OCI-LY3 (cell line): ENCODE results near the gene CTU2.

Experiments
- H2AFZ ChIP-seq: fragments of 200-600, 300-600 bp; shearing (Covaris generic); 2 replicates; pipeline ENCODE4 v1.6.0; 2014; ENCODE audit warnings: antibody characterized with exemption, low read depth, low read length
- H3K27ac ChIP-seq: fragments of 200-600, 300-600 bp; sonication (generic); 2 replicates; pipeline ENCODE4 v1.5.1; 2014; ENCODE audit warnings: mild to moderate bottlenecking, low read length, moderate library complexity, mixed read lengths
- H3K27me3 ChIP-seq: fragments of 200-600, 300-600 bp; sonication (generic); 2 replicates; pipeline ENCODE4 v1.6.1; 2014; ENCODE audit warnings: low read depth, low read length, mixed read lengths
- H3K36me3 ChIP-seq: fragments of 200-600, 300-600 bp; sonication (generic); replicated peaks from 2 replicates; pipeline ENCODE3; 2014; ENCODE audit warnings: low read depth, low read length, mixed read lengths
- H3K4me1 ChIP-seq: fragments of 300-600, 200-600 bp; sonication (generic); 2 replicates; pipeline ENCODE4 v1.6.1; 2014; ENCODE audit warnings: low read length, mixed read lengths
- H3K4me2 ChIP-seq: fragments of 200-600, 300-600 bp; sonication (generic); 2 replicates; pipeline ENCODE4 v1.6.1; 2014; ENCODE audit warnings: low read length, mixed read lengths
- H3K4me3 ChIP-seq: fragments of 300-600, 200-600 bp; sonication (generic); 2 replicates; pipeline ENCODE4 v1.5.1; 2014; ENCODE audit warnings: antibody characterized with exemption, mild to moderate bottlenecking, low read length, moderate library complexity
- H3K79me2 ChIP-seq: fragments of 300-600, 200-600 bp; shearing (Covaris generic); 2 replicates; pipeline ENCODE4 v1.6.1; 2014; ENCODE audit warnings: mild to moderate bottlenecking, low read length, mixed read lengths
- H3K9ac ChIP-seq: fragments of 300-600, 200-600 bp; shearing (Covaris generic); 2 replicates; pipeline ENCODE4 v1.6.0; 2014; ENCODE audit warnings: mild to moderate bottlenecking, low read length, moderate library complexity
- H3K9me3 ChIP-seq: fragments of 200-600, 300-600 bp; shearing (Covaris generic); 2 replicates; pipeline ENCODE4 v1.6.1; 2014; ENCODE audit warnings: low read length, mixed read lengths; ENCODE audit not compliant: insufficient read depth
- H4K20me1 ChIP-seq: fragments of 200-600, 300-600 bp; sonication (generic); 2 replicates; pipeline ENCODE4 v1.6.1; 2016; ENCODE audit warnings: low read length, mixed read lengths; ENCODE audit not compliant: insufficient read depth
- EZH2phosphoT487 ChIP-seq: fragments of 200-600 bp; shearing (Covaris generic); IDR thresholded peaks from 2 replicates; pipeline ENCODE4 v1.6.1; 2018; ENCODE audit warnings: antibody characterized with exemption, mixed run types, low read depth
- TF ChIP-seq, protein P1 (sequence below): fragments of 200-600, 300-600 bp; sonication (generic); IDR thresholded peaks from 2 replicates; pipeline ENCODE4 v1.5.1; 2014; ENCODE audit warnings: antibody characterized with exemption, low read length, low read depth

The CTU2 gene

DNA sequence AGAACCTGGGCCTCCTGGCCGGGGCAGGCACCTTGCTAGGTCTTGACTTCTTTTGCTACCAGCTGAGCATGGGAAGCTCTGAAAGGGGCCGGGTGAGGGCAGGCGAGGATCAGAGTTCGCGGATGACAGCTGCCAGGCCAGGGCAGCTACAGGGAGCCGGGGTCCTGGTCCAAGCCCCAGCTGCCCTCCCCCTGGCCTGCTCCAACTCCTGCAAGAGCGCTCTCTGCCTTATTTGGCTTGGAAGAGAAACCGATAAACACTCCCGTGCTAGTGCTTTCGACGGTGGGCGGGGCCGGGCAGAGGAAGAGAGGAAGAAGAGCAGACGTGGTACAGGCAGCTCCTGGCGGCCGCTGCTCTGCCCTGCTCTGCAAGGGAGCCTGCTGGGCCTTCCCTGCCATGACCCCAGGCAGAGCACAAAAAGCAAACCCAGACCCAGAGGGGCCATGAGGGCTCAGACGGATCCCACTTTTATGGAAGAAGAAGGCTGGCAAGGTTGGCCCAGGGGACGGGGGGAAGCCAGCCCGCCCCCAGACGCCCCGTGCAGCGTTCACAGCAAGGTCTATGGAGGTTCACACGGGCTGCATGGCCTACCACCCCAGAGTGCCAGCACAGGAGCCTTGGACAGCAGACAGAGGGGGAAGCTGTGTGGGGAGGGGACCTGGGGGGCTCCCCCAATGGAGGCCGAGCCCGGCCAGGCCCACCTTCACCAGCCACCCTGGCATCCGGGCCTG, 53.1 kb downstream of the CTU2 start:
- peaks cover 22% of the 10 kb centered on the region for H3K4me1 ChIP-seq
- H3K27ac ChIP-seq, result peak overlapping the region; percentile 39
- H3K4me2 ChIP-seq, result peak overlapping the region; percentile 91
- H3K27me3 ChIP-seq, result no peaks in the 10 kb centered on the region
- H3K79me2 ChIP-seq, result no peaks in the 10 kb centered on the region
- TF ChIP-seq, protein P1, sequence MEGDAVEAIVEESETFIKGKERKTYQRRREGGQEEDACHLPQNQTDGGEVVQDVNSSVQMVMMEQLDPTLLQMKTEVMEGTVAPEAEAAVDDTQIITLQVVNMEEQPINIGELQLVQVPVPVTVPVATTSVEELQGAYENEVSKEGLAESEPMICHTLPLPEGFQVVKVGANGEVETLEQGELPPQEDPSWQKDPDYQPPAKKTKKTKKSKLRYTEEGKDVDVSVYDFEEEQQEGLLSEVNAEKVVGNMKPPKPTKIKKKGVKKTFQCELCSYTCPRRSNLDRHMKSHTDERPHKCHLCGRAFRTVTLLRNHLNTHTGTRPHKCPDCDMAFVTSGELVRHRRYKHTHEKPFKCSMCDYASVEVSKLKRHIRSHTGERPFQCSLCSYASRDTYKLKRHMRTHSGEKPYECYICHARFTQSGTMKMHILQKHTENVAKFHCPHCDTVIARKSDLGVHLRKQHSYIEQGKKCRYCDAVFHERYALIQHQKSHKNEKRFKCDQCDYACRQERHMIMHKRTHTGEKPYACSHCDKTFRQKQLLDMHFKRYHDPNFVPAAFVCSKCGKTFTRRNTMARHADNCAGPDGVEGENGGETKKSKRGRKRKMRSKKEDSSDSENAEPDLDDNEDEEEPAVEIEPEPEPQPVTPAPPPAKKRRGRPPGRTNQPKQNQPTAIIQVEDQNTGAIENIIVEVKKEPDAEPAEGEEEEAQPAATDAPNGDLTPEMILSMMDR, result peak; percentile 47
- TF ChIP-seq EZH2phosphoT487, result no peak
- H3K9ac ChIP-seq, result peak overlapping the region; percentile 67
- no peaks in the 10 kb centered on the region for H4K20me1 ChIP-seq
- no peaks in the 10 kb centered on the region for H3K36me3 ChIP-seq
- peak overlapping the region; percentile 43; the same call in 1 of the 2 replicates for H2AFZ ChIP-seq
- H3K9me3 ChIP-seq, result no peaks in the 10 kb centered on the region
- H3K4me3 ChIP-seq, result peak overlapping the region; percentile 74

DNA sequence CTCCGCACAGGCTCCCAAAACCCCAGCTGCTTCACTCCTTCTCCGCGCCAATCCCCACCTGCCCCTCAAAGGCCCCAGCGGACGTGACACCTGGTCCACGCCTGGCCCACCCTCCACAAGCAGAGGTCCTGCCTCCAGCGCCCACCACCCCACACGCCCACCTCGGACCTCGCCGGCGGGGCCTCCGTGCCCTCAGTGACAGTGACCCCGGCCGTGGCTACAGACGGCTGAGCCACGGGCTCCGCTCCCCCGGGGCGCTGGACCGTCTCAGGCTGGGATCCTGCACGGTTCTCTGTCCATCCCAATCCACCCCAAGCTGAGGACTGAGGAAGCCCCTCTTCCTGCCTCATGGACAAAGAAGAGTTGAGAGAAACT, 53.7 kb downstream of the CTU2 start:
- peak overlapping the region; percentile 67 for H3K9ac ChIP-seq
- peak overlapping the region; percentile 74; the same call in 1 of the 2 replicates for H3K4me3 ChIP-seq
- no peaks in the 10 kb centered on the region for H4K20me1 ChIP-seq
- peak overlapping the region; percentile 91 for H3K4me2 ChIP-seq
- no peaks in the 10 kb centered on the region for H3K36me3 ChIP-seq
- H3K79me2 ChIP-seq, result no peaks in the 10 kb centered on the region
- H3K4me1 ChIP-seq, result peaks cover 22% of the 10 kb centered on the region
- no peak for TF ChIP-seq EZH2phosphoT487
- TF ChIP-seq, protein P1, result no peak
- no peak overlapping the region for H2AFZ ChIP-seq
- peak overlapping the region; percentile 39; the same call in 1 of the 2 replicates for H3K27ac ChIP-seq
- H3K9me3 ChIP-seq, result no peaks in the 10 kb centered on the region
- H3K27me3 ChIP-seq, result no peaks in the 10 kb centered on the region

DNA sequence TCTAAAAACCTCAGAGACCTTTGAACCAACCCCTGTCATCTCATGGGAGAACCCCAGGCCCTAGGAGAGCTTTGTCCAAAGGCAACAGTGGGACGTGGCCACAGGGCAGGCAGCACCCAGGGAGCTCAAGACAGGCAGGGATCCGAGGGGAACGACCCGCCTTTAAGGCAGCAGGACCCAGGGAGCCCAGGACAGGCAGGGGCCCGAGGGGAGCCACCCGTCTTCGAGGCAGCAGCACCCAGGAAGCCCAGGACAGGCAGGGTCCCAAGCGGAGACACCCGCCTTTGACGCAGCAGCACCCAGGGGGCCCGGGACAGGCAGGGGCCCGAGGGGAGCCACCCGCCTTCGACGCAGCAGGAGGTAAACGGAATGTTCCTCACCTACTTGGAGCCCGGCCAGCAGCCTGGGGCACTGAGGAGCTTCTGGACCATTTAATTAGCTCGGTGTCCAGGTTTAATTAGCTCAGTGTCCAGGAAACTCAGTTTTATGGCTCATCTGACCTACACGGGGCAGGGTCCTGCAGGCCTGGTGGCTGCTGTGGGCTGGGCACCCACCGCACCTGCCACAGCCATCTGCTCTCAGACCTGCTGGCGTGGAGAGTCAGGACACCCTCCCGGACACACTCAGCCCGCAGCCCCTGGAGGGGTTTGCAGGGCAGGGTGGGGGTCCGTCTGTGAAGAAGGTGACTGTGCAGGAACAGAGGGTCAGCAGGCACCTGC, 54.3 kb downstream of the CTU2 start:
- H3K9me3 ChIP-seq, result no peaks in the 10 kb centered on the region
- H3K4me2 ChIP-seq, result no peak overlapping the region
- H3K4me1 ChIP-seq, result peaks cover 22% of the 10 kb centered on the region
- H3K4me3 ChIP-seq, result no peak overlapping the region
- no peak overlapping the region for H2AFZ ChIP-seq
- H3K27me3 ChIP-seq, result no peaks in the 10 kb centered on the region
- H3K27ac ChIP-seq, result no peak overlapping the region
- no peaks in the 10 kb centered on the region for H3K79me2 ChIP-seq
- TF ChIP-seq, protein P1, result no peak
- TF ChIP-seq EZH2phosphoT487, result no peak
- H4K20me1 ChIP-seq, result no peaks in the 10 kb centered on the region
- H3K9ac ChIP-seq, result no peak overlapping the region
- no peaks in the 10 kb centered on the region for H3K36me3 ChIP-seq

DNA sequence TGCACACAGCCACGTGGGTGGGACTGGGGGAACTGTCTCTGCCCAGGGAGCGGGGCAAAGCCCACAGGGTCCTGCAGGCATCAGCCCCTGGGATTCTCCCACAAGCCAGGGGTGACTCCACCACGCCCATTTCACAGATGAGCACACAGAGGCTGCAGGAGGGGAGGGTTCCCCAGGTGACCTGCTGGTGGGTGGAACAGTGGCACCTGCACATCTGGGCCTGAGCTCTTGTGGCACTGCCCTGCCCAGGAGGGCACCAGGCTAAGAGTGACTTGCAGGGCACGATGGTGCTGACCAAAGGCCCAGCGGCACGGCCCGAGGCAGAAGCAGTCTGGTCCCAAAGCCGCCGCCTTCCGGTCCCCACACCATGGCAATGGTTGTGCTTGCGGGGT, 54.8 kb downstream of the CTU2 start:
- no peaks in the 10 kb centered on the region for H3K36me3 ChIP-seq
- no peaks in the 10 kb centered on the region for H4K20me1 ChIP-seq
- no peaks in the 10 kb centered on the region for H3K9me3 ChIP-seq
- H3K79me2 ChIP-seq, result no peaks in the 10 kb centered on the region
- H3K4me1 ChIP-seq, result peaks cover 22% of the 10 kb centered on the region
- TF ChIP-seq, protein P1, result no peak
- no peak for TF ChIP-seq EZH2phosphoT487
- H3K4me2 ChIP-seq, result no peak overlapping the region
- H2AFZ ChIP-seq, result no peak overlapping the region
- H3K27ac ChIP-seq, result no peak overlapping the region
- no peak overlapping the region for H3K4me3 ChIP-seq
- no peaks in the 10 kb centered on the region for H3K27me3 ChIP-seq
- no peak overlapping the region for H3K9ac ChIP-seq
